Stimulated activated CD4-positive, alpha-beta T cell treated with anti-CD3 and anti-CD28 coated beads, TNF-alpha, amount 100 ng/mL, for 24 hours (primary cell): Measurements from ENCODE around the gene FBXL17.

Source experiments
- DNase-seq, 3 experiments: peaks; one replicate each; pipeline ENCODE4 v3.0.0-alpha.2; 2020; ENCODE audit warnings: low read depth in 3 of 3

The FBXL17 gene

GRCh38 chr5:107864793-107865192 is 517.1 kb downstream of the FBXL17 start:
- DNase-seq: no peak

- no peak for DNase-seq
Observed at GRCh38 chr5:107863125-107863524, 518.8 kb downstream of the FBXL17 start.

- DNase-seq: no peak
Observed at GRCh38 chr5:107861565-107861964, 520.3 kb downstream of the FBXL17 start.

GRCh38 chr5:107860044-107860443 is 521.9 kb downstream of the FBXL17 start:
- no peak for DNase-seq

- no peak for DNase-seq
Observed at GRCh38 chr5:107858788-107859187, 523.1 kb downstream of the FBXL17 start.

GRCh38 chr5:107858324-107858723 is 523.6 kb downstream of the FBXL17 start:
- DNase-seq: no peak

- no peak for DNase-seq
Observed at GRCh38 chr5:107857785-107858184, 524.1 kb downstream of the FBXL17 start.

- DNase-seq: no peak
Observed at GRCh38 chr5:107855171-107855570, 526.7 kb downstream of the FBXL17 start.

GRCh38 chr5:107853696-107854095 is 528.2 kb downstream of the FBXL17 start:
- no peak for DNase-seq

GRCh38 chr5:107853031-107853430 is 528.9 kb downstream of the FBXL17 start:
- DNase-seq: no peak

GRCh38 chr5:107849118-107849517 is 532.8 kb downstream of the FBXL17 start:
- DNase-seq: no peak

- DNase-seq: no peak
Observed at GRCh38 chr5:107840592-107840991, 541.3 kb downstream of the FBXL17 start.

GRCh38 chr5:107840161-107840560 is 541.7 kb downstream of the FBXL17 start:
- DNase-seq: no peak

- no peak for DNase-seq
Observed at GRCh38 chr5:107835096-107835495, 546.8 kb downstream of the FBXL17 start.

- no peak for DNase-seq
Observed at GRCh38 chr5:107832746-107833145, 549.2 kb downstream of the FBXL17 start.

- DNase-seq: no peak
Observed at GRCh38 chr5:107831612-107832395, 550.1 kb downstream of the FBXL17 start.

GRCh38 chr5:107830750-107831149 is 551.1 kb downstream of the FBXL17 start:
- DNase-seq: no peak

- DNase-seq: no peak
Observed at GRCh38 chr5:107826311-107827000, 555.4 kb downstream of the FBXL17 start.

GRCh38 chr5:107824821-107825220 is 557.1 kb downstream of the FBXL17 start:
- no peak for DNase-seq

- DNase-seq: no peak
Observed at GRCh38 chr5:107821288-107821687, 560.6 kb downstream of the FBXL17 start.

- DNase-seq: no peak
Observed at GRCh38 chr5:107820429-107820828, 561.5 kb downstream of the FBXL17 start.

GRCh38 chr5:107817951-107818350 is 563.9 kb downstream of the FBXL17 start:
- DNase-seq: no peak

GRCh38 chr5:107817436-107817835 is 564.5 kb downstream of the FBXL17 start:
- DNase-seq: no peak
